SK-MEL-5 (cell line): ENCODE results near the gene PTRHD1. TPM values are rescaled to one million over a fixed set of nuclear protein-coding genes. Genes with fewer than 3 reads are reported as not detected.
A peak's percentile ranks its signal among the peaks of the same experiment; 100 is the strongest.

Experiments used
- DNase-seq: peaks from one replicate; pipeline ENCODE4 v3.0.0-alpha.2; 2016; ENCODE audit warnings: low read depth, low spot score
- in situ Hi-C: cut with HindIII; loops from 2 replicates; pipeline ENCODE4 v1.10.0; 2016; ENCODE audit warnings: low sequenced_read_pairs, high pct_unique_total_duplicates, low pct_unique_long_range_greater_than_20kb
- total RNA-seq: library from RNA; depleted of rRNA; stranded (reverse); fragments of >200 nt; shearing (Covaris generic); gene quantifications from 2 replicates; pipeline ENCODE4 v1.2.3, GENCODE V29; 2014

PTRHD1 gene
- total RNA-seq, 1 experiment from 2014 or later: 57.6 TPM

DNA sequence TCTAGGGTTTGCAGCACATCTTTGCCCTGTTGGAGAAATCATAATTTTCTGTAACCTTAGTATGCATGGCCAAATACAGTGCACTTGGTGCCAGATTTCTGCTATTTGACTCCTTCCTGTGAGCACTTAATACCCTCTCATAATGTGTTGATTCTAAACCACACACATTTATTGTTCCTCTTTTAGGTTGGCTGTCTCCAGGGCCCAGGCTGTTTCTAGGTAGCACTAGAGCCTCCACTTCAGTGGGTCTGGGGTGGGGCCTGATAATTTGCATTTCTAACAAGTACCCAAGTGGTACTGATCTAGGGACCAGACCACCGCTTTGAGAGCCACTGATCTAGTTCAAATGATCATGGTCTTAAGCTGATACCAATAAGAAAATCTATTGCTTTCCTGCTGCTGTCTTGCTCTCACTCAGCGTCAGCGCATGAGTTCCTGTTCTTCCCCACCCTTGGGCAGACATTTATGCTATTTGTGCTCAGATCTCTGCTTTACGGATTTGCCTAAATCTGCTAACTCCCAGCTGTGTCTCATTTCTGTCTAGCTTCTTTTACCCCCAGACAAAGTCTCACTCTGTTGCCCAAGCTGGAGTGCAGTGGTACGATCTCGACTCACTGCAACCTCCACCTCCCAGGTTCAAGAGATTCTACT is 7.4 kb downstream of the PTRHD1 start:
- in situ Hi-C loops: no loop called here
- DNase-seq: no peak

GRCh38 chr2:24783641-24784040 is 9.6 kb downstream of the PTRHD1 start:
- DNase-seq: peak; percentile 80
- in situ Hi-C loops: no loop called here

DNA sequence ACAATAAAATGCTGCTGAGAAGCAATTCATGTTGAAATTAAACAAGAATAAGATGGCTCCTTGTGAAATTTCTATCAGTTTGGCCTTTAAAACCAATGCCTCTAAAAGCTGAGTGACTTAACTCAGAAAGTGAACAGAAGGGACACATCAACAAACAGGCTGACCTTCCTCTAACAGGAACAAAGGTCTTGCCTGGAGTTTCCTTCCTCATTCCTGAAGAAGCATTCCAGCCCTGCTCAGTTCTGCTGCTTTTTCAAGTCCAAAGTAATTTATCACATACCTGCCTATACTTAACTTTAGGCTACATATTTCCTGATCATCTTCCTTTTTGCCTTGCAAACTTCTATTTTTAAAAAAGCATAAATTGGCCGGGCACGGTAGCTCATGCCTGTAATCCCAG is 14.1 kb downstream of the PTRHD1 start:
- no peak for DNase-seq
- in situ Hi-C loops: no loop called here

GRCh38 chr2:24774373-24774772 is 18.8 kb downstream of the PTRHD1 start:
- in situ Hi-C loops: no loop called here

DNA sequence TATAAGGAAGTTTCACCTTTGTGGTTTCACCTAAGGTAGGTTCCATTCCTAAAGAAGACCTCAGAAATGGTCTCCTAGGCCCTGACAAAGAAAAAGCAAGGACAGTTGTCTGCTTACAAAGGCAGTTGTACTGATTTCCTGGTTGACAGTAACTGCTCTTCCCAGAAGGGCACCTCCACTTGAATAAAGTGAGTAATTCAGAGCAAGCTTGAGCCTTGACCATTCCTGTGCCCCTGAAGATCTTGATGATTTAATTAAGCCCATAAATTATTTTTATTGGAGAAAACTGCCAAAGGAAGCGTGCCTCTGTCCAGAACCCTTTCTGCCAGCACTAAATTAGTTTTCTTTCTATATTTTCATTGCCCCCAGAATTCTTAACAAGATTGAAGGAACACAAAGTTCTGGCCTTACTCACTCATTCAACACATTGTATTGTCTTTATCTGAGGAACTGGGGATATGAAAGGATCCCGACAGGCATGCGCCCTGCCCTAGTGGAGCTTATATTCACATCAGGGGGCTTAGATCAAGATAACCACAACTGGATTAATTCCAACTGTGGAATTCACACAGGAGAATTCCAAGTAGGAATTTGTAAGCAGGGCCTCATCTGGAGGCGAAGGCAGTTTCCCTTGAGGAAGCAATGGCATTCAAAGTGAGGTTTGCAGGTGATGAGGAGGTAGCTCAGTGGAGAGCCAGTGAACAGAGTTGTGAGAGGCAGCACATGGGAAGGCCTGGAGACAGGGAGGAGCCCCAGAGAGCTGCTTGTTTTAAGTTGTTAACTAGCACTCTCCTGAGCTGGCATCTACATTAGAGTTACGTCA is 21.2 kb downstream of the PTRHD1 start:
- DNase-seq: no peak
- in situ Hi-C loops: no loop called here

More at GRCh38 chr2:24774373-24774772, 18.8 kb downstream of the PTRHD1 start:
- no peak for DNase-seq

DNA sequence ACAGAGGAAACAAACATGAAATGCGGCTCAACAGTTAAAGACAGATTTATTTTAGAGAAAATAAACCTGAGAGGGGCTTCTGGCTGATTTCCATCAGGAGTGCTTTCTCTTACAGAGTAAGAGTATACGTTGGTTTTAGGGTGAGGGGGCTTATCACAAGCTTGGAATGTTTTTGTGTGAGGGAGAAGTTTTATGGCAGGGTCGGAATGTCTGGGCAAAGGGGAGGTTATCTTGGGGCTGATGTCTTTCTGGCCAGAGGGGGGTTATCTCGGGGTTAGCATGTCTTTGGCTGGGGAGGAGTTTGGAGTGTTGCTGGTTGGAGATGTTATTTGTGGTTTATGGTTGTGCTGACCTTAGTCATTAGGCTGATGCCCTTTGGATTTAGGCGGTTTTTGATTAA is 22.1 kb downstream of the PTRHD1 start:
- in situ Hi-C loops: no loop called here
- DNase-seq: no peak

- DNase-seq: no peak
- in situ Hi-C loops: no loop called here
Measured at GRCh38 chr2:24768601-24769000, 24.6 kb downstream of the PTRHD1 start.

DNA sequence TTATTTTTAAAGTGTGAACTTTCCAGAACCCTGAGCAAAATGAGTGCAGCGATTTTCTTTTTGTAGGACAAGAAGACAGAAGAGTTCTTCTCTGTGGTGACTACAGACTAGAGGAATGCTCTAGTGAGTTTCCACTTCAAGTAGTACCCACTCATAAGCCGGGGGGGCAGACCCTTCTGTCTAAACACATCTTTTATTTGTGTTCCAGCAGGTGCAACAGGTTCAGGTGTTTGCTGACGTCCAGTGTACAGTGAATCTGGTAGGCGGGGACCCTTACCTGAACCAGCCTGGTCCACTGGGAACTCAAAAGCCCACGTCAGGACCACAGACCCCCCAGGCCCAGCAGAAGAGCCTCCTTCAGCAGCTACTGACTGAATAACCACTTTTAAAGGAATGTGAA is 25.2 kb downstream of the PTRHD1 start:
- in situ Hi-C loops: no loop called here
- no peak for DNase-seq

DNA sequence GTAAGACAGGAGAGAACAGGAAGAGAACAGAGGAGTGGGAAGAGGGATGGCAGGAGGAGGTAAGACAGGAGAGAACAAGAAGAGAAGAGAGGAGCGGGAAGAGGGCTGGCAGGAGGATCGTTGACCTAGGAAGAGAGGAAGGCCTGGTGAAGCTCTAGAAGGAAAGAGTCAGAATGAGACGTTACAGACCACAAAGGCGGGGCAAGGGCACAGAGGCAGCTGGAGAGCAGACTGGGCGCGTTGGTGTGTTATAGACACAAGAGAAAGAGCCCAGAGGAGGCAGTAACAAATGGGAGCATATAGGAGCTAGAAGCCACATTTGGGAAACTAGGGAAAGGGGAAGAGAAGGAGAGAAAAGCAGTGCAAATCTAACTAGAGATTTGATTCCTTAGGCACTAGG is 26.6 kb downstream of the PTRHD1 start:
- DNase-seq: no peak
- in situ Hi-C loops: no loop called here

DNA sequence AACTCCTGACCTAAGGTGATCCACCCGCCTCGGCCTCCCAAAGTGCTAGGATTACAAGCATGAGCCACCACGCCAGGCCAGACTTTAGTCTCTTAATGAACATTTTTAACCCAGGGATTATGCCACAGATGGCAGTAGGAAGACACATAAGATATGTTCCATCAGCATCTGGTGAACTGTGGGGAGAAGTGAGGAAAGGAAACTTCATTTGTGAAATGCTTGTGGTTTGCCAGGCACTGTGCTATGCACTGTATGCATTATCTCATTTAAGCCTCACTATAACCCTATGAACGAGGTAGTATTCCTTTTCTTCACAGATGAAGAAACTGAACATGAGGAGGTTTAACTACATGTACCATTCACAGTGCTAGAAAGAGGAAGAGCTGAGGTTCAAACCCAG is 29.3 kb downstream of the PTRHD1 start:
- in situ Hi-C loops: no loop called here
- DNase-seq: no peak

DNA sequence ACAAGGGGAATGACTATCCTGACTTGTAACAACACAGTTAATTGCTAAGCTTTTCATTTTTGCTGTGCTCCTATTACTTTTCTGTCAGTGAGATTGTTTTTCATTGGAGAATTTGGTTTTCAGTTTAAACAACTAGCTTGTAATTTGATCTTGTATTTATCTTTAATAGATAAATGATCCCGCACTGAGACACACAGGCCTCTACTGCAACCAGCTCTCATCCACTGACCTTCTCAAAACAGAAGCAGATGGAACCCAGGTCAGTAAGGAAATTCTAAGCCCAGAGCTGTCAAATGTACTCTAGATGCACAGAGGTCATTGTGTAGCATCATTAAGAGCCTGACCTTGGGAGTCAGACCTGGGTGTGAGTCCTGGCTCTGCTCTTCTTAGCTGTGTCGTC is 30.7 kb downstream of the PTRHD1 start:
- DNase-seq: no peak
- in situ Hi-C loops: no loop called here

- in situ Hi-C loops: no loop called here
Measured at GRCh38 chr2:24761866-24762265, 31.3 kb downstream of the PTRHD1 start.

DNA sequence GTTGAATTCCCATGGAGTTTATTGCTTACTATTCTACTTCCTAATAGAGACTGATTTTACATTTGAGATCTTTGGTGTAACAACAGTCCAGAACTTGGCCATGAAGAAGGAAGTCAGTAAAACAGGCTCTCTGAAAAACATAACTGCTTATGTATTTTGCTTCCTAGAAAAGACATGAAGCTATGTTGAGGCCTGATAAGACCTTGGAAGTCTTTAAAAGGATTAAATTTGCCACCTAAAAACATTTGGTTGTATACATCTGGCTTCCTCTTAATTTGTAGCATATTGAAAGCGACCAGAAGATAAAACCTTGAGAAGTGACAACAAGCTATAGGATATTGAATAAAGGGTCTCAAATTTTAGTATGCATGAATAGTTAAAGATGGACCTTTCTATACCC is 36.4 kb downstream of the PTRHD1 start:
- DNase-seq: no peak
- in situ Hi-C loops: no loop called here

More at GRCh38 chr2:24761866-24762265, 31.3 kb downstream of the PTRHD1 start:
- DNase-seq: no peak

DNA sequence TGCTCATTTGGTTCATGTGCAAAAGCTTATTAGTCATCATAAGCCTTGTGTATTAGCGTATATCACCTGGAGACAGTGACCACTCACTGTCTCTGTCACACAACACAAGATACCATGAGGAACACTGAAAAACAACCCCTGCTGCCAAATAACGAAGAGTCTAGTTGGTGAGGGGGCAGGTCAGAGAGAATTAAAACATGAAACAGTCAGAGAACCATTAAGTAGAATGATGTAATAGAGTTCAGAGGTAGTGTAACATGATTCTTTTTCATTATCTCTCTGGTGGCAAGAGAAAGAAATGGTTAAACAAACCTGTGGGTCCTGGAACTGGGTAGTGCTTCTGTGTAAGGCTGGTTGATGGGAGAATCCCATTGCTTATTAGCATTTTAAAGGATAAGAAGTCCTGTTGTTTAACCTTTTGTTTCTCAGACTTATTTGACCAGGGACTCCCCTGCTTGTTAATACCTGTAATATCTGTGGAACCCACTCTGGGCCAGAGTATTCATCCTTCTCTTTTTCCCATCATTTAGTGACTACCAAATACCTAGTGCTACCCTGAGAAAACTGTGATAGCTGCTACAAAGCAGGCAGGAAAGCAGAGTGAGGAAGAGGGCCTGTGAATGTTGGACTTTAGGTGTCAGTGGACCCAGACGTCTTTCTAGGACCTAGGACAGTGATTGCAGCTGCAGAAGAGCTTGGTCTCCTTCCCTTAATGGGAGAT is 38.0 kb downstream of the PTRHD1 start:
- in situ Hi-C loops: no loop called here
- DNase-seq: no peak

DNA sequence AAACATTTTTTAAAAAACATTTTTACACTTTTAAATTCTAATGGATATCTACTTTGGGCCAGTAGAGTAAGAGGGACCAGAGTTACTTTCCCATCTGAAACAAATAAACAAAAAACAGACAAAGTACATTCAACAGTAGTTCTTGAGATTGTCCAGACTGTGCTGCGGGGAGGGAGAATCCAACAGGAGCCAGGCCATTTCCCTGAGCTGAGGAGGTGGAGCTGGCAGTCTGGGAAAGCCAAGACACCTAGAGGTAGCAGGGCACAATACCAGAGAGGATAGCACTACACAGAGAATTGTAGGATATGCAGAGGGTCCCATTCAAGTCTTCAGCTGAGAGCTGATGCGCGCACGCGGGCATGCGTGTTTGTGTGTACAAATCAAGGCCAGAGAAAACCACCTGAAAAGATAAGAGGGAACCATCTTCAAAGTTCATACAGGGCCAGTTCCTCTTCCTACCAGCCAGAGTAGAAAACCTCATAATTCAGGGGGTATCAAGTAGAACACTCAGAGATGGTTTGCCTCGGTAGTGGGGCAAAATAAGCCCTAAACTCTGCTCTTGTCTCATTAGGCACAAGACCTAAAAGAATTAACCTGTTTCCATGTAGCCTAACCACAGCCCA is 44.0 kb downstream of the PTRHD1 start:
- in situ Hi-C loops: no loop called here
- DNase-seq: no peak

GRCh38 chr2:24747299-24747698 is 45.9 kb downstream of the PTRHD1 start:
- in situ Hi-C loops: no loop called here
- no peak for DNase-seq

DNA sequence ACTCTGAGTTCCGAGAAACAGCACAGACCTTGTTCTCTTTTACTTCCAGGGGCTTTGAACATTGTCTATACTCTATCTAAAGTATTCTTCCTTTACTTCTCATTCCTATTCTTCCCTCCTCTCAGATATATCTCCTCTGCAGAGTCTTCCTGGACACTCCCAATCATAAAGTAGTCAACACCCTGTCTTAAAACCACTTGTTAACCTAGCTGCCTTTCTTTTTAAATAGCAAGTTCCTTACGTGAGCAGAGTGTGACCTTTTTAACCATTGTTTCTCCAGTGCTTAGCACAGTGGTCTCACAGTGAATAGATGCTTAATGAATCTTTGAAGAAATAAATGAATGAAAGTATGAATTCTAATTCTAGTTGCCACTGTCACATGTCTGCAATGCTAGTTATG is 47.4 kb downstream of the PTRHD1 start:
- no peak for DNase-seq
- in situ Hi-C loops: no loop called here

- DNase-seq: no peak
- in situ Hi-C loops: no loop called here
Measured at GRCh38 chr2:24744356-24744755, 48.8 kb downstream of the PTRHD1 start.
